NCI-H345 (cell line): ENCODE results near the gene AUP1.

Experiments
- DNase-seq: peaks from one replicate; lab custom pipeline; 2025; lab: John Stamatoyannopoulos, UW

The AUP1 gene

DNA sequence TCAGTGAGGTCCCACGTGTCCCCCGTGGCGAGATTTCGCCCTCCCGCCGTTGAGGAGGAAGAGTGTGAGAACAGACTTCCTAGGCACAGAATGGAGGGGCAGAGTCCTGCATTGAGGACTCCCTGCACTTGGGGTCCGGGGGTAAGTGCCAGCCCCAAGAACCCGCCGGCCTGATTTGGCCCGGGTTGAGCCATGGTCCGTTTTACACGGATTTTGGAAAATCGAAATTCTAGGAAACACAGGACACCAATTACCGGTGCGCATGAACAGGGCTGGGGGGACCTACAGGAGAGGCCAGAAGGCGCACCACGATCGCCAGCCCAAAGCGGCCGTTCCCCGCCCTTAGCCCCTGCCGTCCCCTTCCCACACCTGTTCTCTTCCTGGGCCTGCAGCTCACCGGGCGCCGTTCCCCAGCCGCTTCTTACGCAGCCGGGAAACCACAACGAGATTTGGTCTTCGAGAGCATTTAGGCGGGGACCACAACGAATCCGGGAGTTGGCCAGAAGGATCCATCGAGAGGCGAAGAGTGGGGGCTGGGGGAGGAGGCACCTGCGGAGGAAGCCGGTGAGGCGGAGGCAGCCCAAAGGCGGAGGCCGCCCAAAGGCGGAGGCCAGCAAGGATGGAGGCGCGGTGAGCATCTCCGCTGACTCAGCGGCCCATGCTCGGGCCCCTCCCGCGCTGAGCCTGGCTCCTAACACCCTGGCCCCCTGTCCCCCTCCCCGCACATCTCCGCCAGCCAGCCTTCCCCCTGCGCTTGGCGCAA is 15.7 kb downstream of the AUP1 start:
- DNase-seq: no peak

DNA sequence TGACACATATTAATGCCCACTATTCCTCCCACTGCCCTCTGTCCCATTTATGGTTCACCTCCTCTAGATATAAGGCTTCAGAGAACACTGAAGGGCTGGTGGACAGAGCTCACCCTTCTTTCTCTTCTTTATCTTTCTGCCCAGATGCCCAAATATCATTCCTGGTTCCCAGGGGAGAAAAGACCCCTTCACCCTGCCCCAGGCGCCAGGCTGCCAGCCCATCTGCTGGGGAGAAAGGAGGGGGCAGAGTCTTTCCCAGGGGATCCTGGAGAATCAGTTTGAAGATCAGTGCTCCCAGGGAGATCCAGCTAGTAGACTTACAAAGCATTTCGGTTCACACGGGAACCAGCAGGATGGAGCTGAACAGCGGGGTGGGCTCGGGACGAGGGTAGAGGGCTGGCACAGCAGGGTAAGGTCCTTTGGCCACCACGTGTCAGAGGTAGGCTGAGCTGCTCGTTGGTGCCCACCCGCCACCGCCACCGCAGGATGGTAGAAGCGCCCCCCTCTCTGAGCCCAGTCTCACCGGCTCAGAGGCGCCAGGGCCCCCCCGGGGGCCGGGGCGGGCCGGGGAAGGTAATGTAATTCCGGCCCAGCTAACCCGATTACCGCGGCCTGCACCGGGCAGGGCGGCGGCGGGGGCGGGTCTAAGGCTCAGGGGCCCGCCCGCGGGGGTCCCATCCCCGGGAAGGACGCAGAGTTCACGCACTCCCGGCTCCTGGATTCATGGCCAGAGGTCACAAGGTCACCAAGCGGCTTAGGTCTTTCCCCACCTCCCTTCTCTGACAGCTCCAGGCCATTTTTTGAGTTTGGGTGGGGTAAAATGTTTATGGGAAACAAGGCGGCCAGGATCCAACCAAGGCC is 16.5 kb downstream of the AUP1 start:
- DNase-seq: no peak

GRCh38 chr2:74511104-74511989 is 18.2 kb downstream of the AUP1 start:
- no peak for DNase-seq

GRCh38 chr2:74510272-74510671 is 19.2 kb downstream of the AUP1 start:
- DNase-seq: no peak

DNA sequence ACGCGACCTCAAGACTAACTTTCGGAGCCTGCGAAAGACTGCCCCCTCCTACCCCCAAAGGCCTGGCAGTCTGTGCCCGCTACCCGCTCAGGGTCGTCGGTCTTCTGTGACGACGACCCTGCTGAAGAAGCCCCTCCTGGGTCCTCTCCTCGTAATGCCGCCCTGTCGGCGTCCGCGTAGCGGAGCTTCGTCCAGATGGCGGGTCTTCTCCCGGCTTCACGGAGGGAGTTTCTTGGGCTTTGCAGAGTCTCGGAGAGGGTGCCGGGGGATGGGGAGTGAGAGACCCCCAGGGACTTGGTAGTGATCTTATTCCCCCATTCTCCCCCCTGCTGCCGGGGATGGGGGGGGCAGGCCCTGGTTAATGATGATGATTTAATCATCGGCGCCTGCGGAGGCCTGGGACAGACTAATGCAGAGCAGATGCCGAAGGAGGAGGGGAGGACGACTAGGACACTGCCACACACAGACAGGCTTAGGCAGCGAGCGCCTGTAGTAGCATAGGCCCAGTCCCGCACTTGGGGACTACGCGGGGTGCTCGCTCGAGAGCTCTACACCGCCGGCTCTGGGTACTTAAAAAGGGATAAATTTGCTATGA is 21.5 kb downstream of the AUP1 start:
- DNase-seq: peak; percentile 21

GRCh38 chr2:74507145-74507925 is 22.2 kb downstream of the AUP1 start, which contains the start of gene PCGF1:
Gene PCGF1, minus strand, starts transcription at chr2:74507695. Its CDS starts 27 bp downstream, at chr2:74507668.
- DNase-seq: peak; percentile 99

GRCh38 chr2:74505448-74506246 is 23.9 kb downstream of the AUP1 start:
- DNase-seq: no peak

DNA sequence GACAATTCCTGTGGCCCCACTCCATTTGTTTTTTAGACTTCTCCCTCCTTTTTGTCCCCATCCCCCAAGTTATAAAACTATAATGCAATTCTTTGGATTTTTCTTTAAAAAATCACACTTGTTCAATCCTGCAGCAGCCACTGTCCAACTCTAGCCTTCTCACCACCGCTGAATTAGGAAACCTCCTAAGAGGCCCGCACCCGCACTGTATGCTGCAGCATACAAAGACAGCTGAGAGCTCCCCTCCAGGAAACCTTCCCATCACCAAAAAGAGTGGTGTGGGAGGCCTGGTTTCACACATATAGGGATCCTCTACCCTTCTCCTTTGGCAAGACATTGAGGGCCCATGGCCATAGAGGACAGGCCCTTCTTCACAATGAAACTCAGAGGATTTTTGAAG is 24.9 kb downstream of the AUP1 start:
- DNase-seq: no peak

DNA sequence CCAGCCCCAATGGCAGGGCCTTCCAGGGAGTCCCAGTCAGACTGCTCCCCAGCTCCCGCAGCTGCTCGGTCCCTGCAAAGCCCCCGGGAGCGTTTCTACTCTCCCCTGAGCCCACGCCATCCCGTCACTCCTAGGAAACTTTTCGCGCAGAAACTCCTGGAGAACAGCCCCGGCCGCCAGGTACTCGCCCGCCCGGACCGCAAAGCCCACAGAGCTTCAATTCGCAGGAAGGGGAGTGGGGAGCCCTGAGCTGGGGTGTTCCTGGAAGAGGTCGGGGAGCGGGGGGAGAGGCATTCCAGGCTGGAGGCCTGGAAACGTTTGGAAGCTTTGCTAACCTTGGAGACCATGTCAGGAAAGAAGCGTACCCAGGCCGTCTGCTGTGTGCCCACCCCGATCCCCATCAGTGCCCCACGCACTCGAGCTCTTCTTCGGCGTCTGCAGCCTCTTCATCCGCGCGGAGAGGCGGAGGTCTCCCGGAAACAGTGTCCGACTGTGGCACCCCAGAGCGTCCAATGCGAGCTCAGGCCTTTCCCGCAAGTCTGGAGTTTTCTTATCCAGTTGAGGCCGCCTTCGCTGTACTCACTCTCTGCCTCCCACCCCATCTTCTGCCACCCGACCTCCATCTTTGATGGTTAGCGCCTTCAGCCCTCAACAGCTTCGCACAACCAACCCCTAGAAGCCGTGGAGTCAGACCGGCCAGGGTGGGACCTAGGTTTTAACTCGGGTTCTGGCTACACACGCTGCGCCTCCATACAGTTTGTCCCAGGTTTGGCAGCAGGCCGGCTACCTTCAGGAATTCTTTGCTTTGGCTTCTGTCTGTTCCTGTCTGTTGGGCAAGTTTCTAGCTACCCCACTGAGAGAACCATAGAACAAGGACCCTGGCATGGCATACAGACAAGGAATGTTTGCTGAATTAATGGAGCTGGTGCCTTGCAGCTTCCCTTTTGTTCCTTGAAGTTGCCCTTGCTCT is 25.7 kb downstream of the AUP1 start:
- DNase-seq: no peak

- DNase-seq: peak; percentile 7
Measured at GRCh38 chr2:74502720-74503505, 26.6 kb downstream of the AUP1 start.

DNA sequence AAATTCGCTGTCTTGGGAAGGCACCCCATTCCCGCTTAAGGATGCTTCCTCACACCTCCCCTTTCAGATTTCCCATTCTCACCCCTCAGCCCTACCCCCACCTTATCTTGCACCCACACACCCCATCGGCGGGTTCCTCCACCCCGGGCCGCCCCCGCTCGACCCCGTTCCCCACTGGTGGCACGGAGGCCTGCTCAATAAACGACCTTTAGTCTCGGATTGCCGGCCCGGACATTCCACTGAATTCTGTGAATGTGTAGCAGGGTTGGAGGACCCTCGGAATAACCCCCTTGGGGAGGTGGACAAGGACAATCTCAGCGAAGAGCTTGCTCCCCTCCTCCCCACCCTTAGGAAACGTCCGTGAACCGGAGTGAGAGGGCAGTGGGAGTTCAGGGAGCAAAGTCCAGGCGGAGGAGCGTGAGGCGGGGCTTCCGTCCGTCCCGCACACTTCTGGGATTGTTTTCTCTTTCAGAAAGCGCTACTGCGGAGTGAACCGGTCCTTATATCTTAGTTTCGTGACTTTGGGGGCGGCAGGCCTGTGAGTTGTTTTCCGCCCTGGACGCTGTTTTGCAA is 27.3 kb downstream of the AUP1 start:
- no peak for DNase-seq

- DNase-seq: no peak
Measured at GRCh38 chr2:74501335-74502071, 28.0 kb downstream of the AUP1 start.

DNA sequence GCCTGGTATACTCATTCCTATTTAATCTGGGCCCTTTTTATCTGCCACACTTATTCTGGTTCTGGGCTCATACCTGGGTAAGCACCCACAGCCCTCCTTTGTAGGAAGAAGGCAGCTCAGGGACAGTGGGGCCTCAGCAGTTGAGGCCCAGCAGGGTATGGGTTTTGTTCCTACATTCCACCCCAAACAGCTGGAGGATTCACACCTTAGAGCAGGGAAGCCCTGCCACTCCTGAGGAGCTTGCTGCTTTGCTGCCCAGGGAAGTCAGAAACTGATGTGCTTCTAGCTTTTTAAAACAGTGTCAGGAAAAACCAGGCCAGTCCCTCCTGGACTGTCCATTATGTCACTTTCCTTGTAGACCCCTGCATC is 28.9 kb downstream of the AUP1 start:
- no peak for DNase-seq

DNA sequence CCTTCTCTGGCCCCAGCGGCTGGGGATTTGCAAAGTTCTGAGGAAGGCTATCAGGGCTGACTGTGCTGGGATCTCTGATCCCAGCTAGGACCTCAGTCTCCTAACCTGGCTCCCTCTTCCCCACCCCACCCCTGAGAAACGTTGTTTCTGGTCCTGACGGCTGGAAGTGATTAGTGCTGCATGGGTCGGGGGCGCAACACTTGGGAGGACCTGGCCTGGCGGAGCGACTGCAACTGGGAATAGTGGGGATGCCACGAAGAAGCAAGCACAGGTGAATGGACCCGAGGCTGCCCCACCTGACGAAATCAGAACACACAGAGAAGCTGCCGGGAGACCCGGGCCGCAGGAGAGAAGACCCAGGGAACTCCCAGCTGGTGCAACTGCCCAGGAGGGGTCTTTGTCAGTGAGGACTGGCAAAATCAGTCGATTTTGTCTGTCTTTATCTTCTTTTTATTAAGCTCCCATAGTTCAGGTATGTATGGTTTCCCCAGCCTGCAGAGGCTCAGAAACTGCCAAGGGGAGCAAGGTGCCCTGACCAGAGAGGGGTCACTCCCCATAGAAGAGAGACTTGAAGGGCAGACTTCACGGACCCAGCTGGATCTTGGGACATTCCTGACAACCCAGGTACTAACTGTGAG is 29.4 kb downstream of the AUP1 start:
- DNase-seq: no peak

DNA sequence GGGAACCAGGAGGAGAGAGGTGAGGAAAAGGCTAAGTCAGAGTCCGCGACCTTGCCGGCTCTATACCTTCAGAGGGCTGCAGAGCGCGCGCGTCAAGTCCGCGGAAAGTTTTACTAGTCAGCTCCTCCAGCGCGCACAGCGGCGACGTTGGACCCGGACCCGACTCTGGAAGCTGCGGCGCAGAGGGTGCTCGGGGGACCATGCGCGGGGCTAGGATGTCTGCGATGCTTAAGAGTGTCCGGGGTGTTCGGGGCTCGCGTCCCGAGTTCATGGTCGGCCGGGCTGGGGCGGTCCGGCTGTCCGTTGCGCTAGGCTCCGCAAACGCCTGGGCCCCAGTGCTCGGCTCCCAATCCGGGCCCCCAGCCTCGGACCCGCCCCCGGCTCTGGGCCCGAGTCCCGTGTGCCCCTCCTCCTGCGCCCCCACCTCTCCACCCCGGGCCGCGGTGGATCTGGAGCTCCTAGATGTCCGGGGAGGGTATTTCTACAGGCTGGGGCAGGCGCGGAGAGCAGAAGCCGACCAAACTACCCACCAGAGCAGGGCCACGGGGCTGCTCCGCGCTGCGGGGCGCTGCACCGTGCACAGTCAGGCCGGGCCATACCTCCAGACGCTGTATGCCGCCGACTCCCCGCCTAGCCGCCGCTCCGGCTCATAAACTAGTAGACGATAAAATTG is 30.1 kb downstream of the AUP1 start, which contains the start of gene LBX2:
Gene LBX2 (minus strand): TSS at position 337 of the 673 bp plus-strand sequence. CDS start 66 bp downstream, at position 271.
- DNase-seq: no peak
